ENCODE measurements around the gene IFNK.

The IFNK gene

GRCh38 chr9:27573634-27574590, 49.8 kb downstream of the IFNK start:
- DNase-seq (ENCODE audit: low spot score): peak; percentile 98
